Smooth muscle cell (in vitro differentiated cells): ENCODE data around the gene ZNF783. TPM values are rescaled to one million over a fixed set of nuclear protein-coding genes. Genes with fewer than 3 reads are reported as not detected.

Source experiments
- DNase-seq: peaks from one replicate; lab custom pipeline; 2025; ENCODE audit not compliant: unreplicated experiment; lab: John Stamatoyannopoulos, UW
- H2AFZ ChIP-seq: fragments of 200-600 bp; sonication (generic); 2 replicates; pipeline ENCODE4 v1.6.0; 2016; ENCODE audit warnings: antibody characterized with exemption, low read depth, mild to moderate bottlenecking
- H3F3A ChIP-seq: fragments of 200-600 bp; sonication (generic); 2 replicates; pipeline ENCODE4 v1.6.0; 2017; ENCODE audit warnings: antibody characterized with exemption, low read depth
- H3K27ac ChIP-seq: fragments of 200-600 bp; sonication (generic); 2 replicates; pipeline ENCODE4 v1.5.1; 2016; ENCODE audit warnings: low read depth, mild to moderate bottlenecking
- H3K27me3 ChIP-seq: fragments of 200-600 bp; sonication (generic); 2 replicates; pipeline ENCODE4 v1.6.1; 2016; ENCODE audit warnings: low read depth, mild to moderate bottlenecking
- H3K36me3 ChIP-seq: fragments of 200-600 bp; sonication (generic); 2 replicates; pipeline ENCODE4 v1.5.1; 2016; ENCODE audit warnings: low read depth
- H3K4me1 ChIP-seq: fragments of 200-600 bp; sonication (generic); 2 replicates; pipeline ENCODE4 v1.5.1; 2016; ENCODE audit warnings: low read depth
- H3K4me2 ChIP-seq: fragments of 200-600 bp; sonication (generic); 2 replicates; pipeline ENCODE4 v1.6.0; 2016; ENCODE audit warnings: mild to moderate bottlenecking
- H3K4me3 ChIP-seq: fragments of 200-600 bp; sonication (generic); 2 replicates; pipeline ENCODE4 v1.5.1; 2016; ENCODE audit warnings: mild to moderate bottlenecking
- H3K79me2 ChIP-seq: fragments of 200-600 bp; sonication (generic); 2 replicates; pipeline ENCODE4 v1.6.0; 2016; ENCODE audit warnings: low read depth, mild to moderate bottlenecking
- H3K9ac ChIP-seq: fragments of 200-600 bp; sonication (generic); 2 replicates; pipeline ENCODE4 v1.6.0; 2016; ENCODE audit warnings: low read depth
- H3K9me3 ChIP-seq: fragments of 200-600 bp; sonication (generic); replicated peaks from 2 replicates; pipeline ENCODE4 v1.5.1; 2016; ENCODE audit warnings: low read depth
- H4K20me1 ChIP-seq: fragments of 200-600 bp; sonication (generic); 2 replicates; pipeline ENCODE4 v1.6.0; 2016; ENCODE audit warnings: low read depth
- CTCF ChIP-seq: fragments of 200-600 bp; sonication (generic); IDR thresholded peaks from 2 replicates; pipeline ENCODE4 v1.5.1; 2017; ENCODE audit warnings: borderline replicate concordance, mild to moderate bottlenecking, antibody characterized with exemption; ENCODE audit not compliant: insufficient read depth, poor library complexity, severe bottlenecking
- WGBS: methylation state at CpG from one replicate; pipeline ENCODE4 v1.1.7; 2016; ENCODE audit warnings: low lambda C conversion rate; 5-methylcytosine and 5-hydroxymethylcytosine counted together
- polyA plus RNA-seq: library from polyadenylated mRNA; unstranded; fragments of >200 nt; fragmentation: Nextera tagmentation; extraction: Ambion mirVana; gene quantifications from 2 replicates; pipeline ENCODE4 v1.2.1, GENCODE V29; 2016
- total RNA-seq: library from RNA; depleted of rRNA; stranded (reverse); fragments of >200 nt; gene quantifications from 2 replicates; pipeline ENCODE4 v1.2.3, GENCODE V29; 2014

ZNF783 gene
- total and polyA plus RNA-seq, 2 experiments from 2014 or later, result 7.2 to 8.1 TPM

- Histone ChIP-seq H3K4me2 (no peak overlapping the region), H3K36me3 (no peaks in the 10 kb centered on the region), H4K20me1 (no peaks in the 10 kb centered on the region), H3K4me1 (no peaks in the 10 kb centered on the region), H3K9me3 (no peaks in the 10 kb centered on the region), H2AFZ (no peak overlapping the region), H3K79me2 (no peaks in the 10 kb centered on the region), H3K27me3 (no peaks in the 10 kb centered on the region), H3K4me3 (no peak overlapping the region), H3K27ac (no peak overlapping the region), H3F3A (no peaks in the 10 kb centered on the region), H3K9ac (no peak overlapping the region)
- TF ChIP-seq CTCF, result no peak
- DNase-seq, result no peak
- 96% methylated on average over 15 of the region's 15 CpGs for WGBS
Measured at GRCh38 chr7:149293946-149294633, 32.1 kb downstream of the ZNF783 start.

- Histone ChIP-seq H2AFZ (no peak overlapping the region), H3K4me2 (no peak overlapping the region), H3K9ac (no peak overlapping the region), H3K4me3 (no peak overlapping the region), H3K27ac (no peak overlapping the region), H3K36me3 (no peaks in the 10 kb centered on the region), H3K27me3 (no peaks in the 10 kb centered on the region), H3F3A (no peaks in the 10 kb centered on the region), H3K79me2 (no peaks in the 10 kb centered on the region), H3K9me3 (no peaks in the 10 kb centered on the region), H3K4me1 (no peaks in the 10 kb centered on the region), H4K20me1 (no peaks in the 10 kb centered on the region)
- WGBS, result 97% methylated on average over 40 of the region's 55 CpGs
- DNase-seq, result no peak
- TF ChIP-seq CTCF, result no peak
Measured at GRCh38 chr7:149294634-149295480, 32.9 kb downstream of the ZNF783 start.

GRCh38 chr7:149295481-149295850, 33.5 kb downstream of the ZNF783 start:
- no peak overlapping the region for H3K4me3 ChIP-seq
- no peaks in the 10 kb centered on the region for H3K79me2 ChIP-seq
- H3K4me2 ChIP-seq, result no peak overlapping the region
- DNase-seq, result no peak
- TF ChIP-seq CTCF, result no peak
- 94% methylated on average over 6 of the region's 6 CpGs for WGBS
- no peaks in the 10 kb centered on the region for H3K27me3 ChIP-seq
- H4K20me1 ChIP-seq, result no peaks in the 10 kb centered on the region
- no peak overlapping the region for H2AFZ ChIP-seq
- H3K27ac ChIP-seq, result no peak overlapping the region
- H3F3A ChIP-seq, result no peaks in the 10 kb centered on the region
- no peaks in the 10 kb centered on the region for H3K9me3 ChIP-seq
- H3K9ac ChIP-seq, result no peak overlapping the region
- H3K36me3 ChIP-seq, result no peaks in the 10 kb centered on the region
- no peaks in the 10 kb centered on the region for H3K4me1 ChIP-seq

GRCh38 chr7:149296368-149296767, 34.4 kb downstream of the ZNF783 start:
- Histone ChIP-seq H3K4me1 (no peaks in the 10 kb centered on the region), H3K9me3 (no peaks in the 10 kb centered on the region), H3K4me3 (no peak overlapping the region), H3K9ac (no peak overlapping the region), H3K79me2 (no peaks in the 10 kb centered on the region), H4K20me1 (no peaks in the 10 kb centered on the region), H3K27me3 (no peaks in the 10 kb centered on the region), H3K27ac (no peak overlapping the region), H3K36me3 (no peaks in the 10 kb centered on the region), H2AFZ (no peak overlapping the region), H3F3A (no peaks in the 10 kb centered on the region), H3K4me2 (no peak overlapping the region)
- 90% methylated on average over 3 of the region's 4 CpGs for WGBS
- no peak for TF ChIP-seq CTCF
- no peak for DNase-seq
